ENCODE results near the gene NELL2. TPM values are rescaled to one million over a fixed set of nuclear protein-coding genes. Genes with fewer than 3 reads are reported as not detected.
A peak's percentile ranks its signal among the peaks of the same experiment; 100 is the strongest.
"Not testable (repeated sequence)": the region's sequence is repeated elsewhere in the genome, so short reads cannot be mapped to it uniquely, and the experiment has no call there.

Gene NELL2
- total RNA-seq, 2 experiments from 2014 or later = 0.95 to 1.8 TPM

DNA sequence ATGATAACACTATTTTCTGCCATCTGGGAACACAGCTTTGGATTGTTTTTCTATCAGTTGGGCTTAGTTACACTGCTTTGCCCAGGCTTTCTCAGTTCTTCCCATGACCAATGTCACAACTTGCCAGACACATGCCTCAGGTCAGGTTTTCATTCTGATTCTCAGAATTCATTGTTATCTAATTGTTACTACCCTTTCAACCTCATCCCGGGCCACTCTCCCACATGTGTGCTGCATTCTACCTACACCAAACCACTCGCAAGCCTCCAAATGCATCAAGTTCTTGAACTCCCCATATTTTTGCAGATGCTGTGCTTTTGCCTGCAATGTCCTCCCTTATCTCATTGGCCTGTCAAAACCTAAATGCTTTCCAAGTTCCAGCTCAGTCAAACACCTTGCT, 36.3 kb downstream of the NELL2 start:
- intact Hi-C loops (cut with micrococcal nuclease; ENCODE audit: unreplicated experiment) = loop anchor here (10.0 kb wide), 1 partner anchor 185 kb away; no protein-coding TSS in a partner anchor
- no TSS peak for BruUV-seq (replicated peaks)
- Histone ChIP-seq H3K79me2 (ENCODE audit: insufficient read depth, low read depth, low read length) (no peaks in the 10 kb centered on the region), H3K9me3 (ENCODE audit: low read length) (no peaks in the 10 kb centered on the region), H3K27ac (ENCODE audit: low read depth, low read length, poor library complexity, severe bottlenecking) (no peak overlapping the region), H3K9me2 (ENCODE audit: insufficient read depth, low read length) (no peaks in the 10 kb centered on the region), H3K4me3 (ENCODE audit: low read depth, low read length, poor library complexity, severe bottlenecking) (no peak overlapping the region), H2AFZ (ENCODE audit: low read length) (no peak overlapping the region), H3K36me3 (ENCODE audit: insufficient read depth, low read length) (no peaks in the 10 kb centered on the region), H4K20me1 (ENCODE audit: insufficient read depth, low read length) (no peaks in the 10 kb centered on the region), H3K4me1 (ENCODE audit: insufficient read depth, low read length, poor library complexity, severe bottlenecking) (no peaks in the 10 kb centered on the region), H3K4me2 (ENCODE audit: low read length) (no peak overlapping the region)
- POLR2A ChIA-PET = no interaction called here
- no peak for TF ChIP-seq EZH2phosphoT487 (IDR thresholded peaks at IDR 0.05; ENCODE audit: borderline replicate concordance, low read depth, low read length)
- TF ChIP-seq, protein P1, sequence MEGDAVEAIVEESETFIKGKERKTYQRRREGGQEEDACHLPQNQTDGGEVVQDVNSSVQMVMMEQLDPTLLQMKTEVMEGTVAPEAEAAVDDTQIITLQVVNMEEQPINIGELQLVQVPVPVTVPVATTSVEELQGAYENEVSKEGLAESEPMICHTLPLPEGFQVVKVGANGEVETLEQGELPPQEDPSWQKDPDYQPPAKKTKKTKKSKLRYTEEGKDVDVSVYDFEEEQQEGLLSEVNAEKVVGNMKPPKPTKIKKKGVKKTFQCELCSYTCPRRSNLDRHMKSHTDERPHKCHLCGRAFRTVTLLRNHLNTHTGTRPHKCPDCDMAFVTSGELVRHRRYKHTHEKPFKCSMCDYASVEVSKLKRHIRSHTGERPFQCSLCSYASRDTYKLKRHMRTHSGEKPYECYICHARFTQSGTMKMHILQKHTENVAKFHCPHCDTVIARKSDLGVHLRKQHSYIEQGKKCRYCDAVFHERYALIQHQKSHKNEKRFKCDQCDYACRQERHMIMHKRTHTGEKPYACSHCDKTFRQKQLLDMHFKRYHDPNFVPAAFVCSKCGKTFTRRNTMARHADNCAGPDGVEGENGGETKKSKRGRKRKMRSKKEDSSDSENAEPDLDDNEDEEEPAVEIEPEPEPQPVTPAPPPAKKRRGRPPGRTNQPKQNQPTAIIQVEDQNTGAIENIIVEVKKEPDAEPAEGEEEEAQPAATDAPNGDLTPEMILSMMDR (conservative IDR thresholded peaks at IDR 0.05; ENCODE audit: low read length) = no peak
- CTCF ChIA-PET (ENCODE audit: unreplicated experiment) = no interaction called here
- no peak for DNase-seq (ENCODE audit: low spot score)

DNA sequence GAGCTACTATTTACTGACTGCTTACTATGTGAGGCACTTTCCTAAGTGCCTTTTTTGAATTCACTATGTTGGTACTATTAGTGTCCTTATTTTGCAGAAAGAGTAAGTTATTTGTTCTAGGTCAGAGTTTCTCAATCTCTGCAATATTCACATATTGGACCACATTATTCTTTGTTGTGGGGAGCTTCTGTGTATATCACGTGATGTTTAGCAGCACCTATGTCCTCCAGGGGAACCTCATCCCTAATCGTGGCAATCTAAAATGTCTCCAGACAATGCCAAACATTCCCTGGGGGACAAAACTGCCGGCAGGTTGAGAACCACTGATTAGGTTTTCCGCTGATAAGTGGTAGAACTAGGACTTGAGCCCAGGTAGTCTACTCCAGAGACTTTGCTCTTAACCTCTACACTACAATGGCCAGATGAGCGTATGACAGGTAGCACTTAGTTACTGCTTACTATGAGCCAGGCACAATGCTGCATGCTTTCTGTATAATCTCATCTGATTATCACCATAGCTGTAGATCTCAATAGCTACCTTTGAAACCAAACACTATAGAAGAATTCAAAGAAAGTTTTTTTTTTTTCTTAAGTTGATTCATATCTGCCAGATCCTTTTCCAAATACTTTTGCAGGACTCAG, 38.9 kb downstream of the NELL2 start:
- H3K79me2 ChIP-seq (ENCODE audit: insufficient read depth, low read depth, low read length) = no peaks in the 10 kb centered on the region
- TF ChIP-seq EZH2phosphoT487 (IDR thresholded peaks at IDR 0.05; ENCODE audit: borderline replicate concordance, low read depth, low read length) = no peak
- TF ChIP-seq, protein P1 (conservative IDR thresholded peaks at IDR 0.05; ENCODE audit: low read length) = no peak
- H3K9me3 ChIP-seq (ENCODE audit: low read length) = no peaks in the 10 kb centered on the region
- peaks cover 2% of the 10 kb centered on the region for H3K4me1 ChIP-seq (ENCODE audit: insufficient read depth, low read length, poor library complexity, severe bottlenecking)
- no peak overlapping the region for H2AFZ ChIP-seq (ENCODE audit: low read length)
- no peaks in the 10 kb centered on the region for H3K36me3 ChIP-seq (ENCODE audit: insufficient read depth, low read length)
- intact Hi-C loops (cut with micrococcal nuclease; ENCODE audit: unreplicated experiment) = no loop called here
- H3K27ac ChIP-seq (ENCODE audit: low read depth, low read length, poor library complexity, severe bottlenecking) = no peak overlapping the region
- no peak overlapping the region for H3K4me3 ChIP-seq (ENCODE audit: low read depth, low read length, poor library complexity, severe bottlenecking)
- no peaks in the 10 kb centered on the region for H4K20me1 ChIP-seq (ENCODE audit: insufficient read depth, low read length)
- H3K9me2 ChIP-seq (ENCODE audit: insufficient read depth, low read length) = no peaks in the 10 kb centered on the region
- no TSS peak for BruUV-seq (replicated peaks)
- ChIA-PET CTCF (ENCODE audit: unreplicated experiment) (no interaction called here), POLR2A (interaction anchor here (1.4 to 1.9 kb wide), 2 partner anchors 9 to 11 kb away, joined by 3 to 13 read pairs; no protein-coding TSS in a partner anchor)
- no peak overlapping the region for H3K4me2 ChIP-seq (ENCODE audit: low read length)
- no peak for DNase-seq (ENCODE audit: low spot score)

DNA sequence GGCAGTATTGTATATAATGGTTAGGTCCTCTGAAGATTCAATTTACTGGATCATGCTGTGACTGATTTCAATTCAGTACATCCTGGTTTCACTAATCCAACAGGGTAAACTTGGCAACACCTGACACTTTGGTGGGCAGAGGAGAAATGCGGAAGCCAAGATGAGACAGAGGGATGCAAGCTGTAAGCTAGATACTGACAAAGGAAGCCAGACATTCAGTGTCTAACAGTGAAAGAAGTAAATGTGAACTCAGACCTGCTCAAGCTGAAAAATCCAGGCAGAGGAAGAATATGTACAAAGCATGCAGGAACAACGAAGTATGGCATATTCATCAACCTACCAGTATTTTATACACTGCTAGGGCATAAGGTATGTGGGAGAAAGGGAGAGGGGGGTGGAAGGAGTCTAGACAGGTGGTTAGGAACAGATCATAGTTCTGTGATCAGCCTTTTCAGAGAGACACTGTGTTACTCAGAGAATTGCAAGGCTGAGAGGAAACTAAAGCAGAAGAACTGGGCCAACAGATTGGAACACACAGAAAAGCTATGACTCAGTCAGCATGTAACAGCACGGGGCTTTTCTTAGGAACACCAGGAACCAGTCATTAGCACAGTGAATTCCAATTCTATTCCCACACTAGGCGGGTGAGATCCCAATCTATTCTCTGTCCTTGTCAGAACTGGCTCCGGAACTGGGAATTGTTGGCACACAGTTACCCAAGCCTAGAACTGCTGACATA, 40.3 kb downstream of the NELL2 start:
- no peaks in the 10 kb centered on the region for H4K20me1 ChIP-seq (ENCODE audit: insufficient read depth, low read length)
- H3K9me2 ChIP-seq (ENCODE audit: insufficient read depth, low read length) = no peaks in the 10 kb centered on the region
- intact Hi-C loops (cut with micrococcal nuclease; ENCODE audit: unreplicated experiment) = no loop called here
- peaks cover 6% of the 10 kb centered on the region for H3K4me1 ChIP-seq (ENCODE audit: insufficient read depth, low read length, poor library complexity, severe bottlenecking)
- ChIA-PET POLR2A (interaction anchor here (0.6 to 1.0 kb wide), 2 partner anchors 11 to 25 kb away, joined by 3 read pairs; no protein-coding TSS in a partner anchor), CTCF (ENCODE audit: unreplicated experiment) (no interaction called here)
- H3K36me3 ChIP-seq (ENCODE audit: insufficient read depth, low read length) = no peaks in the 10 kb centered on the region
- no peaks in the 10 kb centered on the region for H3K9me3 ChIP-seq (ENCODE audit: low read length)
- DNase-seq (ENCODE audit: low spot score) = no peak
- H3K4me3 ChIP-seq (ENCODE audit: low read depth, low read length, poor library complexity, severe bottlenecking) = no peak overlapping the region
- TF ChIP-seq EZH2phosphoT487 (IDR thresholded peaks at IDR 0.05; ENCODE audit: borderline replicate concordance, low read depth, low read length) = no peak
- TF ChIP-seq, protein P1 (conservative IDR thresholded peaks at IDR 0.05; ENCODE audit: low read length) = no peak
- no peaks in the 10 kb centered on the region for H3K79me2 ChIP-seq (ENCODE audit: insufficient read depth, low read depth, low read length)
- no peak overlapping the region for H3K4me2 ChIP-seq (ENCODE audit: low read length)
- H2AFZ ChIP-seq (ENCODE audit: low read length) = peak overlapping the region; percentile 24; the same call in 1 of the 2 replicates
- no peak overlapping the region for H3K27ac ChIP-seq (ENCODE audit: low read depth, low read length, poor library complexity, severe bottlenecking)
- BruUV-seq (replicated peaks) = no TSS peak

DNA sequence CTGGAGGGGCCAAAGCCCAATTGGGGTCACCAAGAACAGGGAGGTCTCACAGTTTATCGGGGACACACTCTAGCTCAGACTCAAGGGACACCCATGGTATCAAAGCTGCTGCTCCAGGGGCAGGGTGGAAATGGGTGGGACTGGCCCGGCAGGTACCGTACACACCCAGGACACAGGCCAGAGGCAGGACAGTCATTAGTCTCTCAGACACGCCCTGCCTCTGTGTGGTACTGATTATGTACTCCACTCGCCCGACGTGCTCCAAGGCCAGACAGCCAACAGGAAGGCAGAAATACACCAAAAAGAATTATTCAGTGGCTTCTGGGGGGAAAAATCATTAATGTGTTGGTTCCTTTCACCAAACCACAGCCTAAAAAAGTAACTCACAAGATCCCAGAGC, 41.1 kb downstream of the NELL2 start:
- POLR2A ChIA-PET = interaction anchor here (1.0 kb wide), 1 partner anchor 12 kb away, joined by 3 read pairs; no protein-coding TSS in a partner anchor

More for the DNA sequence above, 41.1 kb downstream of the NELL2 start:
- CTCF ChIA-PET (ENCODE audit: unreplicated experiment); H3K9me3 ChIP-seq (ENCODE audit: low read length); H3K27ac ChIP-seq (ENCODE audit: low read depth, low read length, poor library complexity, severe bottlenecking); H3K36me3 ChIP-seq (ENCODE audit: insufficient read depth, low read length); intact Hi-C loops (cut with micrococcal nuclease; ENCODE audit: unreplicated experiment); H3K4me2 ChIP-seq (ENCODE audit: low read length); H2AFZ ChIP-seq (ENCODE audit: low read length); H3K9me2 ChIP-seq (ENCODE audit: insufficient read depth, low read length); DNase-seq (ENCODE audit: low spot score); H3K79me2 ChIP-seq (ENCODE audit: insufficient read depth, low read depth, low read length); H3K4me3 ChIP-seq (ENCODE audit: low read depth, low read length, poor library complexity, severe bottlenecking); H4K20me1 ChIP-seq (ENCODE audit: insufficient read depth, low read length); H3K4me1 ChIP-seq (ENCODE audit: insufficient read depth, low read length, poor library complexity, severe bottlenecking); BruUV-seq (replicated peaks): not testable (repeated sequence)

Data from OCI-LY7 (cell line).